GM23338 (cell line): ENCODE results near the gene GAB2. TPM values are rescaled to one million over a fixed set of nuclear protein-coding genes. Genes with fewer than 3 reads are reported as not detected.

Experiments used
- ATAC-seq: fragments of 200-7000 bp; cut with Tn5 transposase; 3 replicates; pipeline ENCODE4 v1.9.1; 2020
- DNase-seq: peaks from one replicate; pipeline ENCODE4 v3.0.0-alpha.2; 2015; ENCODE audit warnings: low spot score
- H2AFZ ChIP-seq: fragments of 200-600 bp; sonication (generic); 2 replicates; pipeline ENCODE4 v1.8.0; 2016; ENCODE audit warnings: antibody characterized with exemption, mild to moderate bottlenecking, moderate library complexity
- H3F3A ChIP-seq: fragments of 200-600 bp; sonication (generic); replicated peaks from 2 replicates; pipeline ENCODE4 v1.8.0; 2017; ENCODE audit warnings: antibody characterized with exemption, mixed run types, low read depth
- H3K27ac ChIP-seq: fragments of 200-600 bp; sonication (generic); 2 replicates; pipeline ENCODE4 v1.6.1; 2016; ENCODE audit warnings: low read depth
- H3K27me3 ChIP-seq: fragments of 200-600 bp; sonication (generic); 2 replicates; pipeline ENCODE4 v1.8.0; 2016; ENCODE audit warnings: mild to moderate bottlenecking, mixed run types, moderate library complexity; ENCODE audit not compliant: insufficient read depth
- H3K36me3 ChIP-seq: fragments of 200-600 bp; sonication (generic); 2 replicates; pipeline ENCODE4 v1.8.0; 2016; ENCODE audit warnings: mild to moderate bottlenecking; ENCODE audit not compliant: insufficient read depth
- H3K4me1 ChIP-seq: fragments of 200-600 bp; sonication (generic); 2 replicates; pipeline ENCODE4 v1.8.0; 2016; ENCODE audit warnings: mild to moderate bottlenecking, moderate library complexity; ENCODE audit not compliant: insufficient read depth
- H3K4me2 ChIP-seq: fragments of 200-600 bp; sonication (generic); 2 replicates; pipeline ENCODE4 v1.7.1; 2017; ENCODE audit warnings: mixed run types
- H3K4me3 ChIP-seq: fragments of 200-600 bp; sonication (generic); 2 replicates; pipeline ENCODE4 v1.6.1; 2016; ENCODE audit warnings: mixed run types
- H3K79me2 ChIP-seq: fragments of 200-600 bp; sonication (generic); replicated peaks from 2 replicates; pipeline ENCODE4 v1.8.0; 2017; ENCODE audit warnings: mild to moderate bottlenecking; ENCODE audit not compliant: insufficient read depth
- H3K9me2 ChIP-seq: fragments of 200-600 bp; sonication (generic); 2 replicates; pipeline ENCODE4 v1.8.0; 2017; ENCODE audit not compliant: insufficient read depth
- H4K20me1 ChIP-seq: fragments of 200-600 bp; sonication (generic); replicated peaks from 2 replicates; pipeline ENCODE4 v1.8.0; 2017; ENCODE audit warnings: mild to moderate bottlenecking; ENCODE audit not compliant: insufficient read depth
- H3K27ac Mint-ChIP-seq: 2 replicates; pipeline ENCODE4 v1.8.0; 2020; ENCODE audit warnings: inconsistent platforms, mild to moderate bottlenecking, moderate library complexity, mixed read lengths
- H3K27me3 Mint-ChIP-seq: 3 replicates; pipeline ENCODE4 v1.8.0; 2022; ENCODE audit warnings: low read depth, mild to moderate bottlenecking, moderate library complexity, mixed read lengths, inconsistent platforms; ENCODE audit not compliant: insufficient read depth, poor library complexity
- H3K36me3 Mint-ChIP-seq: 3 replicates; pipeline ENCODE4 v1.8.0; 2021; ENCODE audit warnings: low read depth, mild to moderate bottlenecking, inconsistent platforms, moderate library complexity, mixed read lengths
- H3K4me1 Mint-ChIP-seq: 3 replicates; pipeline ENCODE4 v1.8.0; 2020; ENCODE audit warnings: mild to moderate bottlenecking, inconsistent platforms, mixed read lengths
- H3K4me3 Mint-ChIP-seq: 3 replicates; pipeline ENCODE4 v1.8.0; 2021; ENCODE audit warnings: moderate library complexity, mild to moderate bottlenecking, inconsistent platforms, mixed read lengths
- H3K9me3 Mint-ChIP-seq: 3 replicates; pipeline ENCODE4 v1.8.0; 2020; ENCODE audit warnings: moderate library complexity, mild to moderate bottlenecking, inconsistent platforms, mixed read lengths
- CREB1 ChIP-seq: fragments of 250-450 bp; sonication (Bioruptor Pico); IDR thresholded peaks from 2 replicates; pipeline ENCODE4 v1.5.0; 2020; ENCODE audit warnings: low read depth, mild to moderate bottlenecking, moderate library complexity
- EZH2 ChIP-seq: fragments of 200-600 bp; sonication (generic); IDR thresholded peaks from one replicate; pipeline ENCODE4 v1.8.0; 2017; ENCODE audit warnings: antibody characterized with exemption, mild to moderate bottlenecking, low read depth; ENCODE audit not compliant: unreplicated experiment
- EZH2phosphoT487 ChIP-seq: fragments of 200-600 bp; sonication (generic); IDR thresholded peaks from one replicate; pipeline ENCODE4 v1.8.1; 2018; ENCODE audit warnings: antibody characterized with exemption; ENCODE audit not compliant: unreplicated experiment
- JUNB ChIP-seq: IDR thresholded peaks from one replicate; pipeline ENCODE4 v1.6.1; 2016; ENCODE audit warnings: antibody characterized with exemption; ENCODE audit not compliant: unreplicated experiment
- NANOG ChIP-seq: IDR thresholded peaks from 2 replicates; pipeline ENCODE4 v1.6.1; 2016; ENCODE audit warnings: antibody characterized with exemption, borderline replicate concordance
- POLR2AphosphoS5 ChIP-seq: IDR thresholded peaks from 2 replicates; pipeline ENCODE4 v1.6.1; 2016; ENCODE audit warnings: antibody characterized with exemption, low read depth
- STAT1 ChIP-seq: IDR thresholded peaks from one replicate; pipeline ENCODE4 v1.6.1; 2016; ENCODE audit warnings: antibody characterized with exemption; ENCODE audit not compliant: unreplicated experiment
- ZNF114 ChIP-seq: fragments of 250-450 bp; sonication (Bioruptor Pico); IDR thresholded peaks from 2 replicates; pipeline ENCODE4 v1.5.0; 2020; ENCODE audit warnings: mild to moderate bottlenecking, moderate library complexity
- ZNF331 ChIP-seq: fragments of 250-450 bp; sonication (Bioruptor Pico); IDR thresholded peaks from 2 replicates; pipeline ENCODE4 v1.5.0; 2020; ENCODE audit warnings: low read depth, mild to moderate bottlenecking, moderate library complexity
- polyA plus RNA-seq: library from polyadenylated mRNA; unstranded; fragments of >200 nt; fragmentation: Nextera tagmentation; extraction: Ambion mirVana; gene quantifications from 2 replicates; pipeline ENCODE4 v1.2.1, GENCODE V29; 2016
- total RNA-seq: library from RNA; depleted of rRNA; stranded (reverse); fragments of >200 nt; shearing (Covaris generic); gene quantifications from 2 replicates; pipeline ENCODE4 v1.2.3, GENCODE V29; 2014
- TF ChIP-seq, protein P1 (sequence below): IDR thresholded peaks from one replicate; pipeline ENCODE4 v1.6.1; 2018; ENCODE audit warnings: antibody characterized with exemption; ENCODE audit not compliant: unreplicated experiment
- TF ChIP-seq, protein P2 (sequence below): fragments of 250-450 bp; sonication (Bioruptor Pico); IDR thresholded peaks from 2 replicates; pipeline ENCODE4 v1.5.0; 2020; ENCODE audit warnings: mild to moderate bottlenecking, moderate library complexity
- TF ChIP-seq, protein P3 (sequence below), 2 experiments: fragments of 200-600 bp in 1 of 2; sonication (generic) in 1 of 2; conservative IDR thresholded peaks; 2 replicates each; pipeline versions ENCODE4 v1.5.1 to v1.6.1; 2016 to 2017; ENCODE audit warnings: antibody characterized with exemption in 2 of 2, low read depth in 2 of 2, mild to moderate bottlenecking in 2 of 2, moderate library complexity in 1 of 2
- TF ChIP-seq, protein P4 (sequence below): IDR thresholded peaks from 2 replicates; pipeline ENCODE4 v1.6.1; 2016; ENCODE audit warnings: antibody characterized with exemption

The GAB2 gene
- total and polyA plus RNA-seq, 2 experiments from 2014 or later = 2.0 to 10.8 TPM

DNA sequence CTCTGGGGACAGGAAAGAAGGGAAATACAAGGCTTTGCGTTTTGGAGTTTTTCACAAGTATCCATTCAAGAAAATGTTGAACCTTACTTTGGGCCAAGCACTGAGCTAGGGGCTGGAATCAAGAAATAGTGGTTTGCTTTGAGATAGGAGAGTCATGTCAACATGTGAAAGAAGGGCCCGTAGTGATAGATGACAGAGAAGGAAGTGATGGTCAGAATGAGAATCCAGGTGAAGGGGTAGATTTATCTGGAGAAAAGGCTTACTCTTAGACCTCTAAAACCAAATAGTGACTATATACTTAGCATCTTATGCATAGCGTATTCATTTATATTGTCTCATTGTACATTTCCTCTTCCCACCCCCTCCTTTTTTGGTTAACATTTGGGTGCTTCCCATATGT is 87.3 kb downstream of the GAB2 start:
- TF ChIP-seq CREB1 = no peak
- no peak for TF ChIP-seq ZNF114 (CRISPR knock-in tag)
- no peak for TF ChIP-seq JUNB
- TF ChIP-seq, protein P1, sequence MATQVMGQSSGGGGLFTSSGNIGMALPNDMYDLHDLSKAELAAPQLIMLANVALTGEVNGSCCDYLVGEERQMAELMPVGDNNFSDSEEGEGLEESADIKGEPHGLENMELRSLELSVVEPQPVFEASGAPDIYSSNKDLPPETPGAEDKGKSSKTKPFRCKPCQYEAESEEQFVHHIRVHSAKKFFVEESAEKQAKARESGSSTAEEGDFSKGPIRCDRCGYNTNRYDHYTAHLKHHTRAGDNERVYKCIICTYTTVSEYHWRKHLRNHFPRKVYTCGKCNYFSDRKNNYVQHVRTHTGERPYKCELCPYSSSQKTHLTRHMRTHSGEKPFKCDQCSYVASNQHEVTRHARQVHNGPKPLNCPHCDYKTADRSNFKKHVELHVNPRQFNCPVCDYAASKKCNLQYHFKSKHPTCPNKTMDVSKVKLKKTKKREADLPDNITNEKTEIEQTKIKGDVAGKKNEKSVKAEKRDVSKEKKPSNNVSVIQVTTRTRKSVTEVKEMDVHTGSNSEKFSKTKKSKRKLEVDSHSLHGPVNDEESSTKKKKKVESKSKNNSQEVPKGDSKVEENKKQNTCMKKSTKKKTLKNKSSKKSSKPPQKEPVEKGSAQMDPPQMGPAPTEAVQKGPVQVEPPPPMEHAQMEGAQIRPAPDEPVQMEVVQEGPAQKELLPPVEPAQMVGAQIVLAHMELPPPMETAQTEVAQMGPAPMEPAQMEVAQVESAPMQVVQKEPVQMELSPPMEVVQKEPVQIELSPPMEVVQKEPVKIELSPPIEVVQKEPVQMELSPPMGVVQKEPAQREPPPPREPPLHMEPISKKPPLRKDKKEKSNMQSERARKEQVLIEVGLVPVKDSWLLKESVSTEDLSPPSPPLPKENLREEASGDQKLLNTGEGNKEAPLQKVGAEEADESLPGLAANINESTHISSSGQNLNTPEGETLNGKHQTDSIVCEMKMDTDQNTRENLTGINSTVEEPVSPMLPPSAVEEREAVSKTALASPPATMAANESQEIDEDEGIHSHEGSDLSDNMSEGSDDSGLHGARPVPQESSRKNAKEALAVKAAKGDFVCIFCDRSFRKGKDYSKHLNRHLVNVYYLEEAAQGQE = no peak
- TF ChIP-seq ZNF331 (CRISPR knock-in tag) = no peak
- TF ChIP-seq EZH2phosphoT487 = no peak
- TF ChIP-seq, protein P2, sequence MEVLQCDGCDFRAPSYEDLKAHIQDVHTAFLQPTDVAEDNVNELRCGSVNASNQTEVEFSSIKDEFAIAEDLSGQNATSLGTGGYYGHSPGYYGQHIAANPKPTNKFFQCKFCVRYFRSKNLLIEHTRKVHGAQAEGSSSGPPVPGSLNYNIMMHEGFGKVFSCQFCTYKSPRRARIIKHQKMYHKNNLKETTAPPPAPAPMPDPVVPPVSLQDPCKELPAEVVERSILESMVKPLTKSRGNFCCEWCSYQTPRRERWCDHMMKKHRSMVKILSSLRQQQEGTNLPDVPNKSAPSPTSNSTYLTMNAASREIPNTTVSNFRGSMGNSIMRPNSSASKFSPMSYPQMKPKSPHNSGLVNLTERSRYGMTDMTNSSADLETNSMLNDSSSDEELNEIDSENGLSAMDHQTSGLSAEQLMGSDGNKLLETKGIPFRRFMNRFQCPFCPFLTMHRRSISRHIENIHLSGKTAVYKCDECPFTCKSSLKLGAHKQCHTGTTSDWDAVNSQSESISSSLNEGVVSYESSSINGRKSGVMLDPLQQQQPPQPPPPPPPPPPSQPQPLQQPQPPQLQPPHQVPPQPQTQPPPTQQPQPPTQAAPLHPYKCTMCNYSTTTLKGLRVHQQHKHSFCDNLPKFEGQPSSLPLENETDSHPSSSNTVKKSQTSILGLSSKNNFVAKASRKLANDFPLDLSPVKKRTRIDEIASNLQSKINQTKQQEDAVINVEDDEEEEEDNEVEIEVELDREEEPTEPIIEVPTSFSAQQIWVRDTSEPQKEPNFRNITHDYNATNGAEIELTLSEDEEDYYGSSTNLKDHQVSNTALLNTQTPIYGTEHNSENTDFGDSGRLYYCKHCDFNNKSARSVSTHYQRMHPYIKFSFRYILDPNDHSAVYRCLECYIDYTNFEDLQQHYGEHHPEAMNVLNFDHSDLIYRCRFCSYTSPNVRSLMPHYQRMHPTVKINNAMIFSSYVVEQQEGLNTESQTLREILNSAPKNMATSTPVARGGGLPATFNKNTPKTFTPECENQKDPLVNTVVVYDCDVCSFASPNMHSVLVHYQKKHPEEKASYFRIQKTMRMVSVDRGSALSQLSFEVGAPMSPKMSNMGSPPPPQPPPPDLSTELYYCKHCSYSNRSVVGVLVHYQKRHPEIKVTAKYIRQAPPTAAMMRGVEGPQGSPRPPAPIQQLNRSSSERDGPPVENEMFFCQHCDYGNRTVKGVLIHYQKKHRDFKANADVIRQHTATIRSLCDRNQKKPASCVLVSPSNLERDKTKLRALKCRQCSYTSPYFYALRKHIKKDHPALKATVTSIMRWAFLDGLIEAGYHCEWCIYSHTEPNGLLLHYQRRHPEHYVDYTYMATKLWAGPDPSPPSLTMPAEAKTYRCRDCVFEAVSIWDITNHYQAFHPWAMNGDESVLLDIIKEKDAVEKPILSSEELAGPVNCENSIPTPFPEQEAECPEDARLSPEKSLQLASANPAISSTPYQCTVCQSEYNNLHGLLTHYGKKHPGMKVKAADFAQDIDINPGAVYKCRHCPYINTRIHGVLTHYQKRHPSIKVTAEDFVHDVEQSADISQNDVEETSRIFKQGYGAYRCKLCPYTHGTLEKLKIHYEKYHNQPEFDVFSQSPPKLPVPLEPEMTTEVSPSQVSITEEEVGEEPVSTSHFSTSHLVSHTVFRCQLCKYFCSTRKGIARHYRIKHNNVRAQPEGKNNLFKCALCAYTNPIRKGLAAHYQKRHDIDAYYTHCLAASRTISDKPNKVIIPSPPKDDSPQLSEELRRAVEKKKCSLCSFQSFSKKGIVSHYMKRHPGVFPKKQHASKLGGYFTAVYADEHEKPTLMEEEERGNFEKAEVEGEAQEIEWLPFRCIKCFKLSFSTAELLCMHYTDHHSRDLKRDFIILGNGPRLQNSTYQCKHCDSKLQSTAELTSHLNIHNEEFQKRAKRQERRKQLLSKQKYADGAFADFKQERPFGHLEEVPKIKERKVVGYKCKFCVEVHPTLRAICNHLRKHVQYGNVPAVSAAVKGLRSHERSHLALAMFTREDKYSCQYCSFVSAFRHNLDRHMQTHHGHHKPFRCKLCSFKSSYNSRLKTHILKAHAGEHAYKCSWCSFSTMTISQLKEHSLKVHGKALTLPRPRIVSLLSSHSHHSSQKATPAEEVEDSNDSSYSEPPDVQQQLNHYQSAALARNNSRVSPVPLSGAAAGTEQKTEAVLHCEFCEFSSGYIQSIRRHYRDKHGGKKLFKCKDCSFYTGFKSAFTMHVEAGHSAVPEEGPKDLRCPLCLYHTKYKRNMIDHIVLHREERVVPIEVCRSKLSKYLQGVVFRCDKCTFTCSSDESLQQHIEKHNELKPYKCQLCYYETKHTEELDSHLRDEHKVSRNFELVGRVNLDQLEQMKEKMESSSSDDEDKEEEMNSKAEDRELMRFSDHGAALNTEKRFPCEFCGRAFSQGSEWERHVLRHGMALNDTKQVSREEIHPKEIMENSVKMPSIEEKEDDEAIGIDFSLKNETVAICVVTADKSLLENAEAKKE (CRISPR knock-in tag) = no peak
- TF ChIP-seq NANOG = no peak
- TF ChIP-seq, protein P3, sequence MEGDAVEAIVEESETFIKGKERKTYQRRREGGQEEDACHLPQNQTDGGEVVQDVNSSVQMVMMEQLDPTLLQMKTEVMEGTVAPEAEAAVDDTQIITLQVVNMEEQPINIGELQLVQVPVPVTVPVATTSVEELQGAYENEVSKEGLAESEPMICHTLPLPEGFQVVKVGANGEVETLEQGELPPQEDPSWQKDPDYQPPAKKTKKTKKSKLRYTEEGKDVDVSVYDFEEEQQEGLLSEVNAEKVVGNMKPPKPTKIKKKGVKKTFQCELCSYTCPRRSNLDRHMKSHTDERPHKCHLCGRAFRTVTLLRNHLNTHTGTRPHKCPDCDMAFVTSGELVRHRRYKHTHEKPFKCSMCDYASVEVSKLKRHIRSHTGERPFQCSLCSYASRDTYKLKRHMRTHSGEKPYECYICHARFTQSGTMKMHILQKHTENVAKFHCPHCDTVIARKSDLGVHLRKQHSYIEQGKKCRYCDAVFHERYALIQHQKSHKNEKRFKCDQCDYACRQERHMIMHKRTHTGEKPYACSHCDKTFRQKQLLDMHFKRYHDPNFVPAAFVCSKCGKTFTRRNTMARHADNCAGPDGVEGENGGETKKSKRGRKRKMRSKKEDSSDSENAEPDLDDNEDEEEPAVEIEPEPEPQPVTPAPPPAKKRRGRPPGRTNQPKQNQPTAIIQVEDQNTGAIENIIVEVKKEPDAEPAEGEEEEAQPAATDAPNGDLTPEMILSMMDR (conservative IDR thresholded peaks at IDR 0.05; ENCODE audit: low read depth in 2 of 2) = no peak
- no peak for TF ChIP-seq EZH2
- TF ChIP-seq STAT1 = no peak
- TF ChIP-seq POLR2AphosphoS5 = no peak
- TF ChIP-seq, protein P4, sequence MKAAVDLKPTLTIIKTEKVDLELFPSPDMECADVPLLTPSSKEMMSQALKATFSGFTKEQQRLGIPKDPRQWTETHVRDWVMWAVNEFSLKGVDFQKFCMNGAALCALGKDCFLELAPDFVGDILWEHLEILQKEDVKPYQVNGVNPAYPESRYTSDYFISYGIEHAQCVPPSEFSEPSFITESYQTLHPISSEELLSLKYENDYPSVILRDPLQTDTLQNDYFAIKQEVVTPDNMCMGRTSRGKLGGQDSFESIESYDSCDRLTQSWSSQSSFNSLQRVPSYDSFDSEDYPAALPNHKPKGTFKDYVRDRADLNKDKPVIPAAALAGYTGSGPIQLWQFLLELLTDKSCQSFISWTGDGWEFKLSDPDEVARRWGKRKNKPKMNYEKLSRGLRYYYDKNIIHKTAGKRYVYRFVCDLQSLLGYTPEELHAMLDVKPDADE = no peak
- Histone ChIP-seq H3K4me1 (no peaks in the 10 kb centered on the region), H3K4me2 (no peak overlapping the region), H3K4me3 (no peak overlapping the region), H3K27me3 (no peaks in the 10 kb centered on the region), H3K9me2 (peaks cover 2% of the 10 kb centered on the region; the same call in 1 of the 2 replicates), H4K20me1 (peaks cover 3% of the 10 kb centered on the region; the same call in 1 of the 2 replicates), H3K79me2 (no peaks in the 10 kb centered on the region), H3F3A (no peaks in the 10 kb centered on the region), H2AFZ (no peak overlapping the region), H3K27ac (no peak overlapping the region), H3K36me3 (no peaks in the 10 kb centered on the region)
- Mint-ChIP-seq H3K4me3 (no peak overlapping the region), H3K27ac (no peak overlapping the region), H3K4me1 (peaks cover 3% of the 10 kb centered on the region; the same call in 2 of the 3 replicates), H3K9me3 (no peaks in the 10 kb centered on the region; the same call in 2 of the 3 replicates), H3K36me3 (no peaks in the 10 kb centered on the region), H3K27me3 (no peaks in the 10 kb centered on the region)
- ATAC-seq (no peak), DNase-seq (no peak)
